GM12801 (cell line): Measurements from ENCODE around the gene SLC25A33.

Experiments
- TF ChIP-seq, protein P1 (sequence below): IDR thresholded peaks from one replicate; pipeline ENCODE4 v1.5.1; 2011; ENCODE audit warnings: control low read depth; ENCODE audit not compliant: insufficient read length; ENCODE audit errors: extremely low read depth

The SLC25A33 gene

DNA sequence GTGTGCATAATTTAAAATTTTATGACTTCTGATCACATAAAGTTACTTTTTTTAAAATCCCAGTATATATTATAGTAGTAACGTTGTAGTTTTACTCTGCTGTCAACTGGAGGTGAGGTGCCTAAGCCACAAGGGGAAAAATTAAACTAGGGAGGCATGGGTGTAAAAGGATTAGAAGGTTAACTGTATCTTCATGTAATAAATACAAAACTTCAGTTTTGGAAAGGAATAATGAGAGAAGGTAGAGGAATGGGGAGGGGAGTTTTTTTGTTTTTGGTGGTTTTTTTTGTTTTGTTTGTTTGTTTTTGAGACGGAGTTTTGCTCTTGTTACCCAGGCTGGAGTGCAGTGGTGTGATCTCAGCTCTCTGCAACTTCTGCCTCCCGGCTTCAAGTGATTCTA is 5.7 kb downstream of the SLC25A33 start:
- TF ChIP-seq, protein P1, sequence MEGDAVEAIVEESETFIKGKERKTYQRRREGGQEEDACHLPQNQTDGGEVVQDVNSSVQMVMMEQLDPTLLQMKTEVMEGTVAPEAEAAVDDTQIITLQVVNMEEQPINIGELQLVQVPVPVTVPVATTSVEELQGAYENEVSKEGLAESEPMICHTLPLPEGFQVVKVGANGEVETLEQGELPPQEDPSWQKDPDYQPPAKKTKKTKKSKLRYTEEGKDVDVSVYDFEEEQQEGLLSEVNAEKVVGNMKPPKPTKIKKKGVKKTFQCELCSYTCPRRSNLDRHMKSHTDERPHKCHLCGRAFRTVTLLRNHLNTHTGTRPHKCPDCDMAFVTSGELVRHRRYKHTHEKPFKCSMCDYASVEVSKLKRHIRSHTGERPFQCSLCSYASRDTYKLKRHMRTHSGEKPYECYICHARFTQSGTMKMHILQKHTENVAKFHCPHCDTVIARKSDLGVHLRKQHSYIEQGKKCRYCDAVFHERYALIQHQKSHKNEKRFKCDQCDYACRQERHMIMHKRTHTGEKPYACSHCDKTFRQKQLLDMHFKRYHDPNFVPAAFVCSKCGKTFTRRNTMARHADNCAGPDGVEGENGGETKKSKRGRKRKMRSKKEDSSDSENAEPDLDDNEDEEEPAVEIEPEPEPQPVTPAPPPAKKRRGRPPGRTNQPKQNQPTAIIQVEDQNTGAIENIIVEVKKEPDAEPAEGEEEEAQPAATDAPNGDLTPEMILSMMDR: no peak

GRCh38 chr1:9549955-9550546 is 10.8 kb downstream of the SLC25A33 start:
- TF ChIP-seq, protein P1: no peak

DNA sequence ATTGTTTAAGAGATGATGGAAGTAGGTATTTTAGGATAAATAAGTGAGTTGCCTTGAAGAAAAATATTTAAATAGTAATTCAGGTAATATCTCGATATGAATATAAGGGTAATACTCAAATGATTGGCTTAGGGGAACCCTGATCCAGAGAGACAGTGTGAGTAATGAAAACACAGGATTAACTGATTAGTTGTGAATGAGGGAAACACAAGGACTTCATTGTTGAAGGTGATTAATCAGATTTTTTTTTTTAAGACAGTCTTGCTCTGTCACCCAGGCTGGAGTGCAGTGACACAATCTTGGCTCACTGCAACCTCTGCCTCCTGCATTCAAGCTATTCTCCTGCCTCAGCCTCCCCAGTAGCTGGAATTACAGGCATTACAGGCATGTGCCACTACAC is 12.7 kb downstream of the SLC25A33 start:
- TF ChIP-seq, protein P1: no peak

DNA sequence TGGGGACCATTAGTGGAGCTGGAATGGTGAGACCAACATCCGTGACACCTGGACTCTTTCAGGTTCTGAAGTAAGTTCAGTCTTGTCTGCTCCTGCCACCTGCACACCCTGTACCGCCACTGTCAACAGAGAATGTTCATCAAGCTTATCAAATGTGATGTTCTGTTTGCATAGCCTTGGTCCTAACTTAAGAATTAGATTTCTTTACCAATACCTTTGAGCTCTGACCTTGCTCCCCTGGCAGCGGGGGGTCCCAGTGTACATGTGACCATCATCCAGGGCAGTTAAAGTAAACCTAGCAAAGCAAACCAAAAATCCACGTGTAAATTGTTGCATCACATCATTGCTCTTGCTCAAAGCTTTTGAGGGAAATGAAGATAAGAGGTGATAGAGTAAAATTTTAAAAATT is 14.5 kb downstream of the SLC25A33 start:
- TF ChIP-seq, protein P1: no peak

DNA sequence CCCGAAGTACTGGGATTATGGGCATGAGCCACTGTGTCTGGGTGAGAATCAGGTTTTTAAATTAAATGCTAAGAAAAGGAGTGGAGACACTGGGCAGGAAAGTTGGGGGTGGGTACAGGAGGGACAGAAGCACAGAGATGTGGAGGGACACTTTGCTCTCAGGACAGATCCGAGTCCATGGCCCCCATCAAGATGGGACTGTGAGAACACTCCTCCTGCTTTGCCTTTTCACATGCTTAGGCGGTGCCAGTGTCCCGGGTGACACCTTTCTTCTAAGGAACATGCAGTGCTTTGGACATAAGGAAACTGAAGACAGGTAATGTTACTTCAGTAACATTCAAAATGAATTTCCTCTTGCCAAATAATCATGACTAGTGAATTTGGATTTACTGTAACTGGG is 16.7 kb downstream of the SLC25A33 start:
- TF ChIP-seq, protein P1: no peak

GRCh38 chr1:9557624-9558023 is 18.4 kb downstream of the SLC25A33 start:
- TF ChIP-seq, protein P1: no peak

GRCh38 chr1:9558271-9558945 is 19.1 kb downstream of the SLC25A33 start:
- TF ChIP-seq, protein P1: no peak
